ENCODE results near the gene WLS. TPM values are rescaled to one million over a fixed set of nuclear protein-coding genes. Genes with fewer than 3 reads are reported as not detected.

Gene WLS
- polyA plus RNA-seq, 1 experiment, result 28.4 TPM

DNA sequence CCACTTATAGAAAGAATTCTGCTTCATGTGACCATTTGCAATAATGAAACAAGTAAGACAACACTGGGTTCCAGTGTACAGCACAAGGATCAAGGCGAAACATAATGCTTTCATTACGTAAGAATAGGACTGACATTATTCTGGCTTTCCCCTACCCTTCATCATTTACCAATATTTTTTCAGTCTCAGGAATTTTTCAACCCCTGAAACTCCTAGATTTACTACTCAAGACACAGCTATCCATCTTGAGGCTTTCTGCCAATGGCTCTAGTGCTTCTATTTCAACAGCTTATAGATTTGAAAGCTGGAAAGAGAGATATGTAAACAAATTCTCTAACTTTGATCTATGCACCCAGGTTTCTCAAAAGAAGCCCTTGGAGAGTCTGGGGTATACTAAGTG is 48.4 kb downstream of the WLS start:
- CTCF ChIA-PET, result no interaction called here
- no peaks in the 10 kb centered on the region for H3K27me3 ChIP-seq (ENCODE audit: control insufficient read depth, insufficient read depth, low read length)
- TF ChIP-seq CTCF (IDR thresholded peaks at IDR 0.05; ENCODE audit: insufficient read depth, low read depth, low read length), result no peak
- POLR2A ChIA-PET, result no interaction called here
- no peaks in the 10 kb centered on the region for H3K36me3 ChIP-seq (ENCODE audit: control insufficient read depth, insufficient read depth, low read length)
- H3K4me3 ChIP-seq (ENCODE audit: low read depth, low read length), result no peak overlapping the region
- no peak for DNase-seq (ENCODE audit: low read depth)

- CTCF ChIA-PET, result no interaction called here
- TF ChIP-seq CTCF (IDR thresholded peaks at IDR 0.05; ENCODE audit: insufficient read depth, low read depth, low read length), result no peak
These were observed 51.2 kb downstream of the WLS start for GRCh38 chr1:68181165-68181556.

DNA sequence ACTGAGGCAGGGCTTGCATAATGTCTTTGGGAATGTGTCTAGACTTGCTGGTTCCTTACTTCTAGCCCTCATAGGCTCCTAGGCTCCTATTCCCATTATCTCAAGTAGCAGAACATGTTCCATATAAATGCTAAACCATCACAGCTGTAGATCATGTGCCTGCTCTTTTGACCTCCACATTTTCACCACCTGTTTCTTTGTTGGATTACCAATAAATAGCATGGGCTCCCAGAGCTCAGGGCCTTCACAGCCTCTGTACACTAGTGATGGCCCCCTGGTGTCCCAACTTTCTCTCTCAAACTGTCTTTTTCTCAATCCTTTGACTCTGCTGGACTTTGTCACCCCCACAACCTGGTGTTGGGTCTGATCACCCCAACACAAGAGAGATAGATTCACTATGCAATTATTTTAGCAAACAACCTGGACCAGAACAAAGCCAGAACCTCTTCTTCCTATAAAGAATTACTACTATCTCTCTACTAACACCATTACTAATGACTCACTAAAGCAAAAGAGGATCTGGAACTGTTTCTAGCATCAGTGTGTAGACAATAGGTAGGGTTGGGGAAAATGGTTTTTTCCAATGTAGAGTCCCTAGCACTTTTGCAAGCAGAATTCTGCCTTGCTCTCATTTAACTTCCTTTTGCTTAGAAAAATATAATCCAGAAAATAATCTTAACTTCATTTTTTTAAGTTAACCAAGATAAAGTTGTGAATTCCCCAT is 51.7 kb downstream of the WLS start:
- Histone ChIP-seq H3K27me3 (ENCODE audit: control insufficient read depth, insufficient read depth, low read length) (no peaks in the 10 kb centered on the region), H3K4me3 (ENCODE audit: low read depth, low read length) (no peak overlapping the region), H3K36me3 (ENCODE audit: control insufficient read depth, insufficient read depth, low read length) (no peaks in the 10 kb centered on the region)
- ChIA-PET CTCF (no interaction called here), POLR2A (no interaction called here)
- DNase-seq (ENCODE audit: low read depth), result no peak
- no peak for TF ChIP-seq CTCF (IDR thresholded peaks at IDR 0.05; ENCODE audit: insufficient read depth, low read depth, low read length)

More at GRCh38 chr1:68181165-68181556, 51.2 kb downstream of the WLS start:
- no peak for DNase-seq (ENCODE audit: low read depth)
- Histone ChIP-seq H3K4me3 (ENCODE audit: low read depth, low read length) (no peak overlapping the region), H3K36me3 (ENCODE audit: control insufficient read depth, insufficient read depth, low read length) (no peaks in the 10 kb centered on the region), H3K27me3 (ENCODE audit: control insufficient read depth, insufficient read depth, low read length) (no peaks in the 10 kb centered on the region)
- POLR2A ChIA-PET, result no interaction called here

GRCh38 chr1:68178821-68179490 is 53.4 kb downstream of the WLS start:
- TF ChIP-seq CTCF (IDR thresholded peaks at IDR 0.05; ENCODE audit: insufficient read depth, low read depth, low read length), result no peak
- ChIA-PET CTCF (no interaction called here), POLR2A (no interaction called here)
- no peaks in the 10 kb centered on the region for H3K36me3 ChIP-seq (ENCODE audit: control insufficient read depth, insufficient read depth, low read length)
- no peak for DNase-seq (ENCODE audit: low read depth)
- H3K27me3 ChIP-seq (ENCODE audit: control insufficient read depth, insufficient read depth, low read length), result no peaks in the 10 kb centered on the region
- no peak overlapping the region for H3K4me3 ChIP-seq (ENCODE audit: low read depth, low read length)

DNA sequence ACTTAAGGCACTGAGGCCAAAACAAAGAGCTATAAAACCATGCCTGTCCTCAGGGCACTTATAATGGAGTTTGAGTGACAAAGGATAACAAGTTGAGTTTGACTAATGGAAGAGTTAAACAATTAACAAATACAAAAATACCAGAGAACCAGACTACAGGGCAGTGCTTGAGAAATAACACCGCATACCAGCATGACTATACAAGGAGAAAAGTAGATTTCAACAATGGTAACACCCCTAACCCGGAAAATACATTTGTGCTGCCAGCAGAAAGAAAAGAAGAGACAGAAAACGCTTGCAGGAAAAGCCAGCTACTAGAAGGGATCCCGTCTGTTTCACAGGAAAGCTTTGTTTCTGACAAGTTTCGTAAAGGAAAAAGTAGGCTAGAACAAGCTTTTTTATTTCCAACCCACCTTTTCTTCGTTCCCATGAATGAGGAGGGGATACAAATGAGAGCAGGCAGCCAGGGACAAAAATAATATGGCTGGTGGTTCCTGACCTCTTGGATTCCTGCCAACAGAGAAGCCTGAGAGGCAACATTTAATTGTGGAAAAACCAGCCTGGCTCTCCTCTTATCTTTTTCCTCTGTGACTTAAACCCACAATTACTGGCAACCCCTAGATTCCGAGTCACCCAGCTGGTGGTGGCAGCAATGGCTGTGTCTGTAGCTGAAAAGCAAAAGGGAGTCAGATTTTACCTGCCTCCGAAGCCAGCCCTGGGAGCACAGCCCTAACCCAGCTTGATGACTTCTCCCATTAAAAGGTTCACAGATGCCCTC is 56.5 kb downstream of the WLS start:
- POLR2A ChIA-PET, result no interaction called here
- DNase-seq (ENCODE audit: low read depth), result no peak
- no peak for TF ChIP-seq CTCF (IDR thresholded peaks at IDR 0.05; ENCODE audit: insufficient read depth, low read depth, low read length)

More for the DNA sequence above, 56.5 kb downstream of the WLS start:
- Histone ChIP-seq H3K4me3 (ENCODE audit: low read depth, low read length) (no peak overlapping the region), H3K27me3 (ENCODE audit: control insufficient read depth, insufficient read depth, low read length) (no peaks in the 10 kb centered on the region), H3K36me3 (ENCODE audit: control insufficient read depth, insufficient read depth, low read length) (no peaks in the 10 kb centered on the region)
- CTCF ChIA-PET, result interaction anchor here (1.7 kb wide), 1 partner anchor 56 kb away, joined by 4 read pairs; no protein-coding TSS in a partner anchor

Measured in BJ (cell line).